GM10248 (cell line): ENCODE data around the gene RRAS2.

Experiments
- CTCF ChIA-PET: fragments of 300-600 bp; sonication (Branson Sonifier 250); formaldehyde crosslinking; extraction: SDS; loops from one replicate; lab custom pipeline; 2021; ENCODE audit warnings: antibody characterized with exemption; lab: Yijun Ruan, JAX
- POLR2A ChIA-PET: fragments of 350-650 bp; sonication (Branson Sonifier 250); formaldehyde crosslinking; extraction: SDS; loops from one replicate; lab custom pipeline; 2020; ENCODE audit warnings: antibody characterized with exemption; lab: Yijun Ruan, JAX
- DNase-seq: peaks from one replicate; pipeline ENCODE4 v3.0.0; 2012; ENCODE audit errors: extremely low spot score
- CTCF ChIP-seq: IDR thresholded peaks from 2 replicates; pipeline ENCODE4 v1.5.1; 2012; ENCODE audit warnings: mild to moderate bottlenecking, low read depth; ENCODE audit errors: extremely low read depth, missing control alignments, control extremely low read depth

The RRAS2 gene

GRCh38 chr11:14374922-14375830 is 16.2 kb upstream of the RRAS2 start:
- peak; percentile 22 for DNase-seq
- ChIA-PET POLR2A (no interaction called here), CTCF (interaction anchor here (0.8 to 3.1 kb wide), 15 partner anchors 9 to 125 kb away, joined by 3 to 17 read pairs (median 3); partner anchors contain the start of gene COPB1)

GRCh38 chr11:14373941-14374646 is 15.1 kb upstream of the RRAS2 start:
- no peak for DNase-seq
- ChIA-PET POLR2A (no interaction called here), CTCF (interaction anchor here (0.8 to 3.1 kb wide), 16 partner anchors 10 to 126 kb away, joined by 3 to 17 read pairs (median 4); partner anchors contain the start of gene COPB1)
- no peak for TF ChIP-seq CTCF

More at GRCh38 chr11:14374922-14375830, 16.2 kb upstream of the RRAS2 start:
- no peak for TF ChIP-seq CTCF

GRCh38 chr11:14372011-14372410 is 13.0 kb upstream of the RRAS2 start:
- DNase-seq: no peak
- TF ChIP-seq CTCF: no peak
- CTCF ChIA-PET: interaction anchor here (1.4 kb wide), 1 partner anchor 31 kb away, joined by 3 read pairs; no protein-coding TSS in a partner anchor
- POLR2A ChIA-PET: no interaction called here

- POLR2A ChIA-PET: no interaction called here
- CTCF ChIA-PET: interaction anchor here (0.8 to 1.4 kb wide), 2 partner anchors 14 to 32 kb away, joined by 3 read pairs; no protein-coding TSS in a partner anchor
- DNase-seq: no peak
- no peak for TF ChIP-seq CTCF
Observed at GRCh38 chr11:14371249-14371648, 12.3 kb upstream of the RRAS2 start.

GRCh38 chr11:14370496-14370895 is 11.5 kb upstream of the RRAS2 start:
- no peak for TF ChIP-seq CTCF
- POLR2A ChIA-PET: no interaction called here
- CTCF ChIA-PET: interaction anchor here (0.8 to 3.1 kb wide), 6 partner anchors 8 to 70 kb away, joined by 3 to 10 read pairs (median 3); no protein-coding TSS in a partner anchor

GRCh38 chr11:14369598-14369997 is 10.6 kb upstream of the RRAS2 start:
- TF ChIP-seq CTCF: no peak
- CTCF ChIA-PET: interaction anchor here (0.6 to 3.1 kb wide), 7 partner anchors 9 to 69 kb away, joined by 3 to 10 read pairs (median 3); no protein-coding TSS in a partner anchor
- POLR2A ChIA-PET: no interaction called here
- DNase-seq: no peak

More at GRCh38 chr11:14370496-14370895, 11.5 kb upstream of the RRAS2 start:
- DNase-seq: no peak
